Vagina (tissue), 2 donors: ENCODE results near the gene RMND5A. TPM values are rescaled to one million over a fixed set of nuclear protein-coding genes. Genes with fewer than 3 reads are reported as not detected.

Experiments
- DNase-seq, 2 donors: peaks; one replicate each; pipeline ENCODE4 v3.0.0-alpha.2; 2017; ENCODE audit errors: extremely low spot score in 2 of 2
- H3K27ac ChIP-seq: fragments of 200-600 bp; sonication (generic); one replicate; pipeline ENCODE4 v1.5.1; 2019
- H3K27me3 ChIP-seq: fragments of 200-600 bp; sonication (generic); one replicate; pipeline ENCODE4 v1.5.1; 2019
- H3K36me3 ChIP-seq, 2 donors: fragments of 200-600 bp; sonication (generic); one replicate each; pipeline ENCODE4 v1.5.1; 2017 to 2019
- H3K4me1 ChIP-seq: fragments of 200-600 bp; sonication (generic); one replicate; pipeline ENCODE4 v1.5.1; 2019
- H3K4me3 ChIP-seq, 2 donors: fragments of 200-600 bp; sonication (generic); 1 replicate in 1 of 2; 2 replicates in 1 of 2; pipeline ENCODE4 v1.5.1; 2016 to 2019
- H3K9me3 ChIP-seq: fragments of 200-600 bp; sonication (generic); one replicate; pipeline ENCODE4 v1.5.1; 2019
- CTCF ChIP-seq, 3 experiments: fragments of 450-650 bp in 2 of 3; fragments of 200-600 bp in 1 of 3; sonication (generic) in 1 of 3; IDR thresholded peaks; one replicate each; pipeline ENCODE4 v1.5.1; 2017 to 2019; ENCODE audit warnings: antibody characterized with exemption in 3 of 3, mild to moderate bottlenecking in 2 of 3, moderate library complexity in 2 of 3
- POLR2A ChIP-seq, 2 donors: fragments of 450-650 bp; IDR thresholded peaks; one replicate each; pipeline ENCODE4 v1.6.1; 2017; ENCODE audit warnings: antibody characterized with exemption in 2 of 2, mild to moderate bottlenecking in 2 of 2, moderate library complexity in 2 of 2
- POLR2AphosphoS5 ChIP-seq, 2 donors: sonication (generic); formaldehyde crosslinking; IDR thresholded peaks; one replicate each; pipeline ENCODE4 v1.9.0; 2017; ENCODE audit warnings: antibody characterized with exemption in 2 of 2, mild to moderate bottlenecking in 2 of 2, low read depth in 1 of 2; ENCODE audit not compliant: insufficient read depth in 1 of 2
- intact Hi-C: fragments of 100-400 bp; cut with DNase I; formaldehyde crosslinking; loops from one replicate; pipeline ENCODE4 v1.15.1; 2023
- total RNA-seq: library from RNA; depleted of rRNA; stranded (reverse); fragments of >200 nt; gene quantifications from one replicate; pipeline ENCODE4 v1.2.3, GENCODE V29; 2016

Gene RMND5A
- total RNA-seq, 1 donor from 2014 or later: 37.6 TPM

DNA sequence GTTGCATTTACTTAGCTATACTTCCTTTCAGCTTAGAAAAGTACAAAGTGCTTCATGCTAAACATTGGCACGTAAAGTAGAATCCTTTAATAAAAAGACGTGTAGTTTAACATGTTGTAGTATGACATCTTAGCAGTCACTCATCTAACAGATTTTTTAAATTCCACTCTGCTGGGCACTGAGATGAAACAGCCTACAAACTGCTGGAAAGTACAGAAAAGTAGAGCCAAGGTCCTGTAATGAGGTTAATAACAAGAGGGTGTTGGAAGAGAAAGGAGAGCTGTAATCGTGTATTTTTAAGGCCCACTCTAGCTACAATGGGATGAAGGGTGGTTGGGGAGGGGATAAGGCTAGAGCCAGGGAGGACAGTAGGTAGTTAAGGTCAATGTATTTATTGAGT, 59.9 kb downstream of the RMND5A start:
- DNase-seq: no peak
- H3K4me1 ChIP-seq: no peaks in the 10 kb centered on the region
- no peak overlapping the region for H3K4me3 ChIP-seq
- no peak for TF ChIP-seq POLR2AphosphoS5 (IDR thresholded peaks at IDR 0.05; ENCODE audit: insufficient read depth in 1 of 2, low read depth in 1 of 2)
- TF ChIP-seq POLR2A (IDR thresholded peaks at IDR 0.05): no peak
- TF ChIP-seq CTCF (IDR thresholded peaks at IDR 0.05): no peak
- intact Hi-C loops: no loop called here
- peaks cover 0 to 8% of the 10 kb centered on the region in 2 donors for H3K36me3 ChIP-seq
- no peaks in the 10 kb centered on the region for H3K9me3 ChIP-seq
- H3K27me3 ChIP-seq: no peaks in the 10 kb centered on the region
- H3K27ac ChIP-seq: no peak overlapping the region

- DNase-seq: no peak
- Histone ChIP-seq H3K27ac (no peak overlapping the region), H3K4me1 (no peaks in the 10 kb centered on the region), H3K27me3 (no peaks in the 10 kb centered on the region), H3K4me3 (no peak overlapping the region), H3K9me3 (no peaks in the 10 kb centered on the region), H3K36me3 (no peaks in the 10 kb centered on the region)
- intact Hi-C loops: no loop called here
- no peak for TF ChIP-seq POLR2AphosphoS5 (IDR thresholded peaks at IDR 0.05; ENCODE audit: insufficient read depth in 1 of 2, low read depth in 1 of 2)
- no peak for TF ChIP-seq POLR2A (IDR thresholded peaks at IDR 0.05)
Measured at GRCh38 chr2:86781363-86781762, 61.3 kb downstream of the RMND5A start.

GRCh38 chr2:86782748-86783147, 62.7 kb downstream of the RMND5A start:
- no peak for DNase-seq
- intact Hi-C loops: no loop called here
- no peaks in the 10 kb centered on the region for H3K27me3 ChIP-seq
- no peak for TF ChIP-seq POLR2AphosphoS5 (IDR thresholded peaks at IDR 0.05; ENCODE audit: insufficient read depth in 1 of 2, low read depth in 1 of 2)
- TF ChIP-seq CTCF (IDR thresholded peaks at IDR 0.05): no peak
- TF ChIP-seq POLR2A (IDR thresholded peaks at IDR 0.05): no peak
- H3K36me3 ChIP-seq: no peaks in the 10 kb centered on the region
- H3K9me3 ChIP-seq: no peaks in the 10 kb centered on the region
- no peak overlapping the region for H3K27ac ChIP-seq
- H3K4me1 ChIP-seq: no peaks in the 10 kb centered on the region
- H3K4me3 ChIP-seq: no peak overlapping the region

- Histone ChIP-seq H3K4me1 (peaks cover 1% of the 10 kb centered on the region), H3K4me3 (no peak overlapping the region), H3K36me3 (no peaks in the 10 kb centered on the region), H3K27me3 (no peaks in the 10 kb centered on the region), H3K27ac (no peak overlapping the region), H3K9me3 (no peaks in the 10 kb centered on the region)
- no peak for TF ChIP-seq CTCF (IDR thresholded peaks at IDR 0.05)
- TF ChIP-seq POLR2A (IDR thresholded peaks at IDR 0.05): no peak
- TF ChIP-seq POLR2AphosphoS5 (IDR thresholded peaks at IDR 0.05; ENCODE audit: insufficient read depth in 1 of 2, low read depth in 1 of 2): no peak
- intact Hi-C loops: no loop called here
- DNase-seq: no peak
Measured at GRCh38 chr2:86783615-86784339, 63.7 kb downstream of the RMND5A start.

GRCh38 chr2:86785456-86785855, 65.4 kb downstream of the RMND5A start:
- intact Hi-C loops: no loop called here
- DNase-seq: no peak
- peaks cover 18% of the 10 kb centered on the region for H3K4me1 ChIP-seq
- no peak for TF ChIP-seq CTCF (IDR thresholded peaks at IDR 0.05)
- TF ChIP-seq POLR2AphosphoS5 (IDR thresholded peaks at IDR 0.05; ENCODE audit: insufficient read depth in 1 of 2, low read depth in 1 of 2): no peak
- TF ChIP-seq POLR2A (IDR thresholded peaks at IDR 0.05): no peak
- H3K4me3 ChIP-seq: no peak overlapping the region
- no peaks in the 10 kb centered on the region for H3K36me3 ChIP-seq
- no peaks in the 10 kb centered on the region for H3K9me3 ChIP-seq
- H3K27me3 ChIP-seq: peaks cover 8% of the 10 kb centered on the region
- no peak overlapping the region for H3K27ac ChIP-seq
